HG02938 (cell line): ENCODE measurements around the gene CSTPP1.
"Not testable (repeated sequence)": the region's sequence is repeated elsewhere in the genome, so short reads cannot be mapped to it uniquely, and the experiment has no call there.

ENCODE experiments used
- ATAC-seq: cut with Tn5 transposase; IDR thresholded peaks from one replicate; pipeline ENCODE4 v1.9.1; 2021; ENCODE audit warnings: mild to moderate bottlenecking, moderate library complexity; ENCODE audit not compliant: unreplicated experiment

CSTPP1 gene

DNA sequence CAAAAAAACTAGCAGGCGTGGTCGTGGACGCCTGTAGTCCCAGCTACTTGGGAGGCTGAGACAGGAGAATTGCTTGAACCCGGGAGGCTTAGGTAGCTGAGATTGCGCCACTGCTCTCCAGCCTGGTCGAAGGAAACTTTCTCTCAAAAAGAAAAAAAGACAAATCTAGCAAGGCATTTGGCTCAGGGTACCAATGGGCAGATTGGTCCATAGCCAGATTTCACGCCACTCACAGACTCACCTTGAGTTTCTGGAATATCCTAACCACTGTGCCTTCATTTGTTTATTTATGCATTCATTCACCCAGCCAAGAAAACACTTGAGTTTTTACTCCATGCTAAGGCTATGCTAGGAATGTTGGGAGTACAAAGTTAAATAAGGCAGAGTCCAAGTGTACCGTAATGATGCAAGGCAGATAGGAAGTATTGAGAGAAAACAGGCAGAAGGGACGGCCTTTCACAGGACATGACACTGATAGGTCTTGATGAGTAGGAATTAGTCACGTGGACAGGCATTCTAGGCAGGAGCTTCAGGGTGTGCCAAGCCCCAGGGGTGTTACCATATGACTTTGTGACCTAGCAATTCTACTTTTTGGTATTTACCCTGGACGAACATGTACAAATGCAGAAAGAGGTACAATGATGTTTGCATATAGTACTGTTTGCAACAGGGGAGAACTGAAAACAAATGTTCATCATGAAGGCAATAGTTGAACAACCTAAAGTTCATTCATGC lies 252.7 kb downstream of the CSTPP1 start:
- ATAC-seq, result no peak

DNA sequence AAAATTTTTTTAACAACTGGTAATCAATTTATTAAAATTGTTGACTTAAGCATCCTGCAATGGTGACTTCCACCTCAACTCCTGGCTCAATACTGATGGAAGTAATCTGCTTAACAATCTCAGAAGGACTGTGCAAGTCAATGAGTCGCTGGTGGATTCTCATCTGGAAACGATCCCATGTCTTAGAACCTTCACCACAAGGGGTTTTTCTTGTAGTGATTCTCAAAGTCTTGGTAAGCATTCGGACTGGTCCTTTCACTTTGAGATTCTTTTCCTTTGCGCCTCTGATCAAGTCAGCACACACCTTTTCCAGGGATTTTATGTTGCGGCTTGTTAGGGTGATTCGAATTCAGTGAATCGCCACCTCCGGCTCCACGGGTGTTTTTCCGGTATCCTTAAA lies 254.6 kb downstream of the CSTPP1 start:
- ATAC-seq, result not testable (repeated sequence)

DNA sequence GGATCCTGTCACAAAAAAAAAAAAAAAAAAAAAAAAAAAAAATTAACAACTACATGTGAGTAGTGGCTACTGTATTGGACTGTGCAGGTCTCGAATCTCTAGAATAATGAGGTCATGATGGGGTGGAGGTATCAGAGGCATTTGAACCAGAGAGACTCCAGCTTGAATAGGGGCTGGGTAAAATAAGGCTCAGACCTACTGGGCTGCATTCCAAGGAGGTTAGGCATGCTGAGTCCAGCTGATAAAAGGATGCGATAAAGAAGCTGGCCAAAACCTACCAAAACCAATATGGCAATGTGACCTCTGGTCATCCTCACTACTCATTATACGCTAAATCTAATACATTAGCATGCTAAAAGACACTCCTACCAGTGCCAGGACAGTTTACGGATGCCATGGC lies 255.6 kb downstream of the CSTPP1 start:
- no peak for ATAC-seq

DNA sequence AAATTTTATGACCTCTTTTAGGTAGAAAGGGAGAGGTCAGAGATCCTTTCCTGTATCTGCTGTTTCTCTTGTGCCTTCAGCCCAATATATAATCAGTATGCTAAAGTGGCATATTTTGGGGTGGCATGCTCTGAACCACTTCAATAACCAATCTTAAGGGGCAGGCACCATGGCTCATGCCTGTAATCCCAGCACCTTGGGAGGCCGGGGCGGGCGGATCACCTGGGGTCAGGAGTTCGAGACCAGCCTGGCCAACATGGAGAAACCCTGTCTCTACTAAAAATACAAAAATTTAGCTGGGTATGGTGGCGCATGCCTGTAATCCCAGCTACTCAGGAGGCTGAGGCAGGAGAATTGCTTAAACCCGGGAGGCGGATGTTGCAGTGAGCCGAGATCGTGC lies 261.6 kb downstream of the CSTPP1 start:
- not testable (repeated sequence) for ATAC-seq

DNA sequence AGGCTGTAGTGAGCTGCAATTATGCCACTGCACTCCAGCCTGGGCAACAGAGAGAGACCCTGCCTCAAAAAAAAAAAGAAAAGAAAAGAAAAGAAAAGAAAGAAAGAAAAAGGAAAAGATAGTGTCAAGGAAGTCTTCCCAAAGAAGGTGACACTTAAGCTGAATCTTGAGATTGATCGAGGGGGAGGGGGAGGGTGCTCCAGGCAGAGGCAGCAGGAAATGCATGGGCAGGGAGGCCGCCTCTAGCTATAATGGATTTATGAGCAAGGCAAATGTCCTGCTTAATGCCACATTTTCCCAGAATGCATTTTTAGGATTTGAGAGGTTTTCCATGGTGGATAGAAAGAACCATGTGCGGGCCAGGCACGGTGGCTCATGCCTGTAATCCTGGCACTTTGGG lies 264.5 kb downstream of the CSTPP1 start:
- no peak for ATAC-seq

DNA sequence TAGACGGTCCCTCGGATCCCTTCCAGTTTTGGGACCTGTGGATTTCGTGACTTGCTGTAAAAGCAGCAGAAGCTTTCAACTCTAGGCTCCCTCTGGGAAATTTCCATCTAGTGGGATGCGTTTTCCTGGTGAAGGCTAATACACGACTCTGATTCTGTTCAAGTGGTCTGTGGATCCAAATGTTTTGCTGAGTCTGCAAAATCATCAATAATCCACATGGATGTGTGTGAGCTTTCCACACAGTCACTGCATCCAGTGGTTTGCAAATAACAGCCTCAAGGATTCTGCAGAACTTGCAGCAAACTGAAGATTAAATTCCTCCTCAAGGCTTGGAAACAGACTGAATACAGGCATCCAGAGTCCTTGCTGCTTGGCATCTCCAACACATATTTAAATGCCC lies 266.0 kb downstream of the CSTPP1 start:
- ATAC-seq, result no peak

DNA sequence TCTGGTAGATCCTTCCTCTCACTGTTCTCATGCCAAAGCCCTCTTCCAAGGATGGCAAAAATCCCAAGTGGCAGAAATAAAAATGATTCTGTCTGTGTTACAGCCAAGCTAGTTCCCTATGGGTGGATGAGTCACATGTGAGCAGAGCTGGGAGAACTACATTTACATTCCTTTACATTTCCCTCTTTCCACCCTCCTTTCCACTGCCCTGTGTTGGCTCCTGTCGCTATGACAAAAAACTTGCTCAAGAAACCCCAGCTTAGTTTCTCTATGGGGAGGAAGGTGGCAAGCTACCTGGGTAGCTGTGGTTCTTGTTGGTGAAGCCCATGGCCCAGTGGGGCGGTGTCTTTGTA lies 268.1 kb downstream of the CSTPP1 start:
- no peak for ATAC-seq

DNA sequence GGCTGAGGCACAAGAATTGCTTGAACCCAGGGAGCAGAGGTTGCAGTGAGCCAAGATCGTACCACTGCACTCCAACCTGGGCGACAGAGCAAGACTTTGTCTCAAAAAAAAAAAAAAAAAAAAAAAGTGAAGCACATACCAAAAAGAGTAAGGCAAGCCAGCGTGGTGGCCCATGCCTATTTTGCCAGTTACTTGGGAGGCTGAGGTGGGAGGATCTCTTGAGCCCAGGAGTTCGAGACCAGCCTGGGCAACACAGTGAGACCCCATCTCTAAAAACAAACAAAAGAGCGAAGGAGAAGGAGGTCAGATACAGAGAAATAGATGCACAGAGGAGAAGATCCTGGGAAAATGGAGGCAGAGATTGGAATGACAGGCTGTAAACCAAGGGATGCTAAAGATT lies 270.0 kb downstream of the CSTPP1 start:
- not testable (repeated sequence) for ATAC-seq

DNA sequence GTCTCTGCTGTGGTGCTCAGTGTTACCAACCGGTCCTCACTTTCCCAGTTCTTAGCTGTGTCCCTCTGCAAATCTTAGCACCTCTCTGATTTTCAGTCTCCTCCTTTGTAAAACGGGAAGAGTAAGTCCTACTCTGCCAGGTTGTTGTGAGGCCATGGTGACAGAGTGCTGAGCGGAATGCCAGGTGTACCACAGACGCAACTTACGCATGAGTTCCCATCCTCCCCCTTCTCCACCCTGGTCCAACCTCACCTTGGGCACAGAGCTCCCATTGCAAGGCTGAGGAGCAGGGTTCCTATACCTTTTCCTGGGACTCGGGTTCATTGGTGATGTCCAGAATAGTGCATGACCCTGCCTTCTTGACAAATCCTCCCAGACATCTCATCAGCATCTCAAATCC lies 270.9 kb downstream of the CSTPP1 start:
- ATAC-seq, result no peak

DNA sequence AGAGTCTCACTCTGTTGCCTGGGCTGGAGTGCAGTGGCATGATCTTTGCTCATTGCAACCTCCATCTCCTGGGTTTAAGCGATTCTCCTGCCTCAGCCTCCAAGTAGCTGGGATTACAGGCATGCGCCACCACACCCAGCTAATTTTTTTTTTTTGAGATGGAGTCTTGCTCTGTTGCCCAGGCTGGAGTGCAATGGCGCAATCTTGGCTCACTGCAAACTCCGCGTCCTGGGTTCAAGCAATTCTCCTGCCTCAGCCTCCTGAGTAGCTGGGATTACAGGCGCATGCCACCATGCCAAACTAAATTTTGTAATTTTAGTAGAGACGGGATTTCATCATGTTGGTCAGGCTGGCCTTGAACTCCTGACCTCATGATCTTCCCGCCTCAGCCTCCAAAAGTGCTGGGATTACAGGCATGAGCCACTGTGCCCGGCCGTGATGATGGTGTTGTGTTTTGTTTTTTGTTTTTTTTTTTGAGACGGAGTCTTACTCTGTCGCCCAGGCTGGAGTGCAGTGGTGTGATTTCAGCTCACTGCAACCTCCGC lies 271.5 kb downstream of the CSTPP1 start:
- ATAC-seq, result not testable (repeated sequence)

DNA sequence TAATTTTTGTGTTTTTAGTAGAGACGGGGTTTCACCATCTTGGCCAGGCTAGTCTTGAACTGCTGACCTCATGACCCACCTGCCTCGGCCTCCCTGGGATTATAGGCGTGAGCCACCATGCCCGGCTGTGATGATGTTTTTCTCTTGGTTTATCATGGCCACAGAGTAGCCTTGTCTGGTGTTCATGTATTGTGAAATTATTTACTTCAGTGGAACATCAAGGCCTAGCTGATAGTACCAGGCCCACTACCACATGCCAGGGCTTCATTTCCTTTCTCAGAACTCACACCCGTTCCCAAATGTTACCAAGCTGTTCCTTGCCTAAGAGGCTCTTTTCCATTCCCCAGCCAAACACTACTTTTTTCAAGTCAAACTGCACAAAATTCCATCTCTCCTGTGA lies 272.1 kb downstream of the CSTPP1 start:
- no peak for ATAC-seq
